Measurements from ENCODE around the gene HAUS3.
A peak's percentile ranks its signal among the peaks of the same experiment; 100 is the strongest.

HAUS3 gene

GRCh38 chr4:2256156-2256731 lies 14.3 kb upstream of the HAUS3 start:
- H3K9me3 ChIP-seq (ENCODE audit: control insufficient read depth, insufficient read depth, low read depth, low read length), result no peaks in the 10 kb centered on the region
- CTCF ChIA-PET, result interaction anchor here (0.6 kb wide), 1 partner anchor 12 kb away, joined by 3 read pairs; no protein-coding TSS in a partner anchor
- no peak for TF ChIP-seq ZNF544 (tag by site-specific recombination; IDR thresholded peaks at IDR 0.05)
- no peak for TF ChIP-seq ZSCAN18 (tag by site-specific recombination; IDR thresholded peaks at IDR 0.05)
- TF ChIP-seq REPIN1 (tag by site-specific recombination; IDR thresholded peaks at IDR 0.05; ENCODE audit: low read depth), result no peak
- TF ChIP-seq ZNF785 (tag by site-specific recombination; IDR thresholded peaks at IDR 0.05), result no peak
- TF ChIP-seq ZNF37A (tag by site-specific recombination; IDR thresholded peaks at IDR 0.05), result no peak
- TF ChIP-seq ZBTB1 (tag by site-specific recombination; IDR thresholded peaks at IDR 0.05), result no peak
- no peak for TF ChIP-seq KLF10 (tag by site-specific recombination; IDR thresholded peaks at IDR 0.05)
- no peak for TF ChIP-seq KLF1 (tag by site-specific recombination; IDR thresholded peaks at IDR 0.05)
- no peak for TF ChIP-seq REST (tag by site-specific recombination; IDR thresholded peaks at IDR 0.05)
- no peak for TF ChIP-seq ZNF112 (tag by site-specific recombination; IDR thresholded peaks at IDR 0.05)
- no peak for TF ChIP-seq KLF7 (tag by site-specific recombination; IDR thresholded peaks at IDR 0.05; ENCODE audit: borderline replicate concordance)
- TF ChIP-seq ZNF645 (tag by site-specific recombination; IDR thresholded peaks at IDR 0.05), result no peak
- H3K27ac ChIP-seq (ENCODE audit: extremely low read depth, low read depth, low read length), result no peak overlapping the region
- H3K4me1 ChIP-seq (ENCODE audit: control insufficient read depth, insufficient read depth, low read length), result no peaks in the 10 kb centered on the region
- POLR2A ChIA-PET, result interaction anchor here (2.1 kb wide), 1 partner anchor 14 kb away, joined by 7 read pairs; the partner anchor contains the start of genes HAUS3 and POLN
- no peak overlapping the region for H3K4me3 ChIP-seq (ENCODE audit: low read depth, low read length)
- H3K36me3 ChIP-seq (ENCODE audit: control insufficient read depth in 2 of 2, insufficient read depth in 1 of 2, low read length in 2 of 2), result peaks cover 0 to 87% of the 10 kb centered on the region in 2 experiments; a peak in 1 of 3 replicates

- H3K27ac ChIP-seq (ENCODE audit: extremely low read depth, low read depth, low read length), result no peak overlapping the region
- H3K4me3 ChIP-seq (ENCODE audit: low read depth, low read length), result no peak overlapping the region
- no peak for TF ChIP-seq ZNF24 (tag by site-specific recombination; IDR thresholded peaks at IDR 0.05)
- TF ChIP-seq GLIS1 (tag by site-specific recombination; IDR thresholded peaks at IDR 0.05), result peak; percentile 12; the same call in 1 of the 2 replicates
- no peaks in the 10 kb centered on the region for H3K9me3 ChIP-seq (ENCODE audit: control insufficient read depth, insufficient read depth, low read depth, low read length)
- H3K4me1 ChIP-seq (ENCODE audit: control insufficient read depth, insufficient read depth, low read length), result no peaks in the 10 kb centered on the region
- ChIA-PET POLR2A (no interaction called here), CTCF (interaction anchor here (0.6 kb wide), 1 partner anchor 12 kb away, joined by 3 read pairs; no protein-coding TSS in a partner anchor)
- H3K36me3 ChIP-seq (ENCODE audit: control insufficient read depth in 2 of 2, insufficient read depth in 1 of 2, low read length in 2 of 2), result peaks cover 0 to 93% of the 10 kb centered on the region in 2 experiments; a peak in 1 of 3 replicates
Observed at GRCh38 chr4:2255501-2256155, 13.7 kb upstream of the HAUS3 start.

Data from HEK293 (cell line).